Mesendoderm (in vitro differentiated cells): ENCODE measurements around the gene HPF1.
"Not testable (repeated sequence)": the region's sequence is repeated elsewhere in the genome, so short reads cannot be mapped to it uniquely, and the experiment has no call there.

Source experiments
- DNase-seq: peaks from one replicate; pipeline ENCODE4 v3.0.0; 2013
- H2AK5ac ChIP-seq: 2 replicates; pipeline ENCODE4 v1.6.1; 2013; ENCODE audit warnings: low read length, inconsistent platforms
- H2BK120ac ChIP-seq: 2 replicates; pipeline ENCODE4 v1.6.1; 2013; ENCODE audit warnings: low read depth, mild to moderate bottlenecking, low read length, moderate library complexity, mixed read lengths
- H2BK15ac ChIP-seq: replicated peaks from 2 replicates; pipeline ENCODE4 v1.6.1; 2013; ENCODE audit warnings: low read depth, mild to moderate bottlenecking, moderate library complexity
- H2BK5ac ChIP-seq: 2 replicates; pipeline ENCODE4 v1.6.1; 2013; ENCODE audit warnings: low read length, inconsistent platforms
- H3K18ac ChIP-seq: 2 replicates; pipeline ENCODE4 v1.6.1; 2013; ENCODE audit warnings: mild to moderate bottlenecking, low read length, mixed read lengths
- H3K23ac ChIP-seq: one replicate; pipeline ENCODE4 v1.6.1; 2013; ENCODE audit warnings: low read length
- H3K27ac ChIP-seq: 2 replicates; pipeline ENCODE4 v1.5.1; 2013; ENCODE audit warnings: low read depth, mild to moderate bottlenecking, inconsistent platforms, low read length, moderate library complexity
- H3K27me3 ChIP-seq: 2 replicates; pipeline ENCODE4 v1.6.1; 2013; ENCODE audit warnings: low read length, control low read depth, mild to moderate bottlenecking, inconsistent platforms; ENCODE audit not compliant: insufficient read depth, poor library complexity
- H3K36me3 ChIP-seq: 2 replicates; pipeline ENCODE4 v1.6.1; 2013; ENCODE audit warnings: low read length, inconsistent platforms; ENCODE audit not compliant: control insufficient read depth, insufficient read depth
- H3K4ac ChIP-seq: one replicate; pipeline ENCODE4 v1.6.1; 2013; ENCODE audit warnings: low read depth, mild to moderate bottlenecking, low read length, moderate library complexity
- H3K4me1 ChIP-seq: 2 replicates; pipeline ENCODE4 v1.6.1; 2013; ENCODE audit warnings: low read depth, low read length, inconsistent platforms; ENCODE audit not compliant: control insufficient read depth
- H3K4me2 ChIP-seq: 2 replicates; pipeline ENCODE4 v1.6.1; 2013; ENCODE audit warnings: low read length
- H3K4me3 ChIP-seq: 2 replicates; pipeline ENCODE4 v1.5.1; 2013; ENCODE audit warnings: mild to moderate bottlenecking, low read length
- H3K56ac ChIP-seq: one replicate; pipeline ENCODE4 v1.6.1; 2013; ENCODE audit warnings: low read length
- H3K79me1 ChIP-seq: 2 replicates; pipeline ENCODE4 v1.6.1; 2013; ENCODE audit warnings: low read length, inconsistent platforms
- H3K79me2 ChIP-seq: 2 replicates; pipeline ENCODE4 v1.6.1; 2013; ENCODE audit warnings: mild to moderate bottlenecking, low read length; ENCODE audit not compliant: control insufficient read depth, insufficient read depth
- H3K9ac ChIP-seq: 2 replicates; pipeline ENCODE4 v1.6.1; 2013; ENCODE audit warnings: low read length, inconsistent platforms
- H4K5ac ChIP-seq: one replicate; pipeline ENCODE4 v1.6.1; 2013; ENCODE audit warnings: low read length
- H4K8ac ChIP-seq: one replicate; pipeline ENCODE4 v1.6.1; 2013; ENCODE audit warnings: low read depth, mild to moderate bottlenecking, control low read depth, low read length, moderate library complexity
- WGBS: extraction: QIAGEN DNeasy Blood & Tissue Kit; methylation state at CpG from one replicate; pipeline ENCODE4 v1.1.7; 2013; ENCODE audit warnings: low lambda C conversion rate, missing lambda C conversion rate; ENCODE audit not compliant: insufficient coverage; ENCODE audit errors: extremely low coverage; 5-methylcytosine and 5-hydroxymethylcytosine counted together

Gene HPF1

GRCh38 chr4:169771556-169772080 is 13.9 kb upstream of the HPF1 start:
- H3K23ac ChIP-seq, H2BK15ac ChIP-seq, H4K8ac ChIP-seq, H3K79me1 ChIP-seq, H3K4ac ChIP-seq, H3K27me3 ChIP-seq, H2AK5ac ChIP-seq, H4K5ac ChIP-seq, H3K4me1 ChIP-seq, H2BK5ac ChIP-seq, DNase-seq, H3K9ac ChIP-seq, H3K18ac ChIP-seq, H2BK120ac ChIP-seq, H3K79me2 ChIP-seq, H3K56ac ChIP-seq, H3K4me2 ChIP-seq, H3K4me3 ChIP-seq, H3K36me3 ChIP-seq, H3K27ac ChIP-seq: not testable (repeated sequence)
- no CpG with 5 or more reads among the region's 11 CpGs for WGBS

GRCh38 chr4:169770416-169770815 is 12.7 kb upstream of the HPF1 start:
- Histone ChIP-seq H4K5ac (no peak overlapping the region), H3K4ac (no peak overlapping the region), H3K79me1 (no peaks in the 10 kb centered on the region), H3K4me3 (no peak overlapping the region), H2BK15ac (no peak overlapping the region), H3K27me3 (no peaks in the 10 kb centered on the region), H3K36me3 (no peaks in the 10 kb centered on the region), H3K79me2 (no peaks in the 10 kb centered on the region), H3K18ac (no peak overlapping the region), H3K56ac (no peak overlapping the region), H2AK5ac (no peak overlapping the region), H3K9ac (no peak overlapping the region), H3K27ac (no peak overlapping the region), H3K23ac (no peak overlapping the region), H3K4me2 (no peak overlapping the region), H2BK120ac (no peak overlapping the region), H4K8ac (no peak overlapping the region), H3K4me1 (no peaks in the 10 kb centered on the region), H2BK5ac (no peak overlapping the region)
- DNase-seq, result no peak

- Histone ChIP-seq H3K23ac (no peak overlapping the region), H3K18ac (no peak overlapping the region), H3K9ac (no peak overlapping the region), H2AK5ac (no peak overlapping the region), H3K79me2 (no peaks in the 10 kb centered on the region), H3K27ac (no peak overlapping the region), H3K4ac (no peak overlapping the region), H3K4me2 (no peak overlapping the region), H3K4me1 (no peaks in the 10 kb centered on the region), H3K56ac (no peak overlapping the region), H3K36me3 (no peaks in the 10 kb centered on the region), H2BK5ac (no peak overlapping the region), H4K8ac (no peak overlapping the region), H2BK120ac (no peak overlapping the region), H3K4me3 (no peak overlapping the region), H3K27me3 (no peaks in the 10 kb centered on the region), H2BK15ac (no peak overlapping the region), H4K5ac (no peak overlapping the region), H3K79me1 (no peaks in the 10 kb centered on the region)
- WGBS, result no CpG with 5 or more reads among the region's 3 CpGs
- DNase-seq, result no peak
These were observed 10.6 kb upstream of the HPF1 start for GRCh38 chr4:169768385-169768784.

GRCh38 chr4:169766741-169767140 is 9.0 kb upstream of the HPF1 start:
- Histone ChIP-seq H3K36me3 (no peaks in the 10 kb centered on the region), H3K79me1 (no peaks in the 10 kb centered on the region), H3K4me3 (no peak overlapping the region), H4K8ac (no peak overlapping the region), H3K27ac (no peak overlapping the region), H3K56ac (no peak overlapping the region), H3K4me2 (no peak overlapping the region), H3K79me2 (no peaks in the 10 kb centered on the region), H2BK120ac (no peak overlapping the region), H3K18ac (no peak overlapping the region), H2BK5ac (no peak overlapping the region), H3K27me3 (no peaks in the 10 kb centered on the region), H4K5ac (no peak overlapping the region), H3K4ac (no peak overlapping the region), H2BK15ac (no peak overlapping the region), H3K9ac (no peak overlapping the region), H3K23ac (no peak overlapping the region), H3K4me1 (no peaks in the 10 kb centered on the region), H2AK5ac (no peak overlapping the region)
- DNase-seq, result no peak
- WGBS, result no CpG with 5 or more reads among the region's 3 CpGs

GRCh38 chr4:169765835-169766234 is 8.1 kb upstream of the HPF1 start:
- Histone ChIP-seq H3K4me2 (no peak overlapping the region), H2AK5ac (no peak overlapping the region), H3K27me3 (no peaks in the 10 kb centered on the region), H2BK120ac (no peak overlapping the region), H3K4me1 (no peaks in the 10 kb centered on the region), H3K27ac (no peak overlapping the region), H4K5ac (no peak overlapping the region), H3K56ac (no peak overlapping the region), H3K9ac (no peak overlapping the region), H3K79me2 (no peaks in the 10 kb centered on the region), H3K4me3 (no peak overlapping the region), H3K79me1 (no peaks in the 10 kb centered on the region), H4K8ac (no peak overlapping the region), H2BK15ac (no peak overlapping the region), H3K36me3 (no peaks in the 10 kb centered on the region), H2BK5ac (no peak overlapping the region), H3K4ac (no peak overlapping the region), H3K18ac (no peak overlapping the region), H3K23ac (no peak overlapping the region)
- DNase-seq, result no peak
- WGBS, result no CpG with 5 or more reads among the region's 2 CpGs

GRCh38 chr4:169761846-169762245 is 4.1 kb upstream of the HPF1 start:
- H3K36me3 ChIP-seq, result no peaks in the 10 kb centered on the region
- no peak overlapping the region for H4K5ac ChIP-seq
- no peaks in the 10 kb centered on the region for H3K79me2 ChIP-seq
- no peak overlapping the region for H3K4me2 ChIP-seq
- H3K56ac ChIP-seq, result no peak overlapping the region
- H3K4ac ChIP-seq, result no peak overlapping the region
- DNase-seq, result no peak
- no peak overlapping the region for H3K4me3 ChIP-seq
- H3K27me3 ChIP-seq, result no peaks in the 10 kb centered on the region
- no peak overlapping the region for H2BK15ac ChIP-seq
- peaks cover under 1% of the 10 kb centered on the region for H3K79me1 ChIP-seq
- no peak overlapping the region for H3K18ac ChIP-seq
- no CpG with 5 or more reads among the region's 4 CpGs for WGBS
- H3K27ac ChIP-seq, result no peak overlapping the region
- H3K9ac ChIP-seq, result no peak overlapping the region
- no peaks in the 10 kb centered on the region for H3K4me1 ChIP-seq
- no peak overlapping the region for H2AK5ac ChIP-seq
- H2BK120ac ChIP-seq, result no peak overlapping the region
- no peak overlapping the region for H3K23ac ChIP-seq
- H2BK5ac ChIP-seq, result no peak overlapping the region
- no peak overlapping the region for H4K8ac ChIP-seq
